ENCODE results near the gene DCHS2.

Gene DCHS2

DNA sequence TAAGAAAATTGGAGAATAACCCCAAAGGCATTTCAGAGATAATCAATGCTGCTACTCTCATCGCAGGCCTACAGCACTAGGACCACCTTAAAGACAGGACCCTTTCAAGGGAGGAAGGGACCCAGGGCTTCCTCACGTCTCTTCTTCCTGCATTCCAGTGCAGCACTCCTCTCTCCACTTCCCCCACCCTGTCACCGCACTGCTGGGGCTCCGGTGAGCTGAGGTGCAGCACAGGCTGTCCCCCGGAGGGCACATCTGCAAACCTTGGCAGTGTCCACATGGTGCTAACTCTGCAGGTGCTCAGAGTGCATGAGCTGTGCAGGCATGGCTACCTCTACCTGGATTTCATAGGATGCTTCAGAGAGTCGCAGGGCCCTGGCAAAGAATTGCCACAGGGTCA is 305.6 kb downstream of the DCHS2 start:
- DNase-seq = no peak

DNA sequence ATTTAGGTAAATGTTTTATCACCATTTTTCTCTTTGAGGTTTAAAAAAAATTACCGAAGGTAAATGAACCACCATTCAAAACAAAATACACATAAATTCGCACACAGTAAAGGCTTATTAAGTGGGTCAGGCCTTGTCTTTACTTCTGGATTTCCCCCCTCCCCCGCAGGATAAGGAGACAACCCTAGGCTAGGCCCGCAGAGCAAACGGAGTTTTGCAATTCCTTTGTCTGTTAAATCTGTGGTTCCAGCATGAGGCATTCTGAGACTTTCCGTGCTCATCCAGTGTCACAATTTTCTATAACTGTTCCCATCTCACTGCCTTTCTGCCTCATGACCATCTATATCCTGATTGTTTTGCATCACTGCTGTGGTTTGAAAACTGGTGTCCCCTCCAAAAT is 307.4 kb downstream of the DCHS2 start:
- no peak for DNase-seq

DNA sequence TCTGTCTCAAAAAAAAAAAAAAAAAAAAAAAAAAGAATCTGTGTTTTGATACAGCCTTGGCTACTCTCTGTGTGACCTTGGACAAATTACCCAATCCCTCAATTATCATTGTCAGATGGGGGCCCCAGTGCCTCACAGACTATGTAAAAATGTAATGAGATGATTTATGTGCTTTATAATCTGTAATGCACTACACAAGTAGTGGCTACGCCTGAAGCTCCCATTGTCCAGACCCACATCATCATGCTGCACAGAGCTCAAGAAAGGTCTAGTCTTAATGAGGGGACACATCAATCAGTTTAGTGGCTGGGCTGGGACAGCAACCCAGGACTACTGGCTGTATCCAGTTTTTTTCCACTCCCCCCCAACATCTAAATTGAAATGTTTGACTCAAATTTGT is 308.3 kb downstream of the DCHS2 start:
- DNase-seq = no peak
